GM12878 (cell line): ENCODE results near the gene NHS. TPM values are rescaled to one million over a fixed set of nuclear protein-coding genes. Genes with fewer than 3 reads are reported as not detected.

ENCODE experiments used
- ATAC-seq: fragments of 200-7000 bp; cut with Tn5 transposase; 3 replicates; pipeline ENCODE4 v1.9.1; 2020; ENCODE audit warnings: mild to moderate bottlenecking, moderate library complexity
- BruUV-seq: library from RNA; stranded (reverse); fragments of 400-500 nt; replicated peaks from 2 replicates; lab custom pipeline; 2021; lab: Mats Ljungman, UMichigan
- CTCF ChIA-PET: fragments of 300-600 bp; sonication (Branson Sonifier 250); formaldehyde crosslinking; extraction: SDS; loops from one replicate; lab custom pipeline; 2021; ENCODE audit warnings: inconsistent platforms; lab: Yijun Ruan, JAX
- POLR2A ChIA-PET: fragments of 350-600 bp; formaldehyde crosslinking; extraction: SDS; loops from one replicate; lab custom pipeline; 2021; ENCODE audit warnings: inconsistent platforms; lab: Charles Lee
- RAD21 ChIA-PET: fragments of 300-600 bp; sonication (Branson Sonifier 250); formaldehyde crosslinking; loops from one replicate; lab custom pipeline; 2023; ENCODE audit warnings: antibody characterized with exemption; ENCODE audit not compliant: unreplicated experiment; lab: Charles Lee
- SMC1A ChIA-PET: fragments of 300-600 bp; sonication (Branson Sonifier 250); formaldehyde crosslinking; loops from one replicate; lab custom pipeline; 2023; ENCODE audit not compliant: unreplicated experiment, uncharacterized antibody; lab: Charles Lee
- DNase-seq: peaks from one replicate; pipeline ENCODE4 v3.0.0-alpha.2; 2011; ENCODE audit warnings: low read depth, low spot score
- FAIRE-seq: peaks from 3 replicates; lab custom pipeline; 2011; peaks lifted over from hg19 to GRCh38; lab: Jason Lieb, UNC
- H2AFZ ChIP-seq: 2 replicates; pipeline ENCODE4 v1.6.0; 2011; ENCODE audit warnings: low read depth, low read length, control low read depth; ENCODE audit not compliant: control insufficient read depth
- H3K27ac ChIP-seq: 2 replicates; pipeline ENCODE4 v1.5.1; 2011; ENCODE audit warnings: control low read depth; ENCODE audit not compliant: control insufficient read depth, insufficient read depth
- H3K27me3 ChIP-seq, 2 experiments: replicated peaks in 1 of 2; 2 replicates each; pipeline versions ENCODE4 v1.6.0 to v1.6.1; 2011; ENCODE audit warnings: low read length in 1 of 2; ENCODE audit not compliant: control insufficient read depth in 2 of 2, insufficient read depth in 2 of 2
- H3K36me3 ChIP-seq, 2 experiments: 2 replicates each; pipeline ENCODE4 v1.5.1; 2011; ENCODE audit warnings: low read length in 1 of 2; ENCODE audit not compliant: control insufficient read depth in 2 of 2, insufficient read depth in 2 of 2
- H3K4me1 ChIP-seq: 2 replicates; pipeline ENCODE4 v1.6.1; 2011; ENCODE audit warnings: mild to moderate bottlenecking, low read length, moderate library complexity, mixed read lengths; ENCODE audit not compliant: control insufficient read depth, insufficient read depth
- H3K4me2 ChIP-seq: 2 replicates; pipeline ENCODE4 v1.6.0; 2011; ENCODE audit warnings: control low read depth; ENCODE audit not compliant: control insufficient read depth, insufficient read depth
- H3K4me3 ChIP-seq: fragments of 200-600 bp; sonication (generic); 2 replicates; pipeline ENCODE4 v1.5.1; 2016
- H3K79me2 ChIP-seq: 2 replicates; pipeline ENCODE4 v1.6.0; 2011; ENCODE audit warnings: low read length; ENCODE audit not compliant: control insufficient read depth, insufficient read depth
- H3K9ac ChIP-seq: 2 replicates; pipeline ENCODE4 v1.8.0; 2011; ENCODE audit warnings: low read length, control low read depth, mixed read lengths; ENCODE audit not compliant: control insufficient read depth, insufficient read depth
- H3K9me3 ChIP-seq: replicated peaks from 3 replicates; pipeline ENCODE4 v1.5.1; 2011; ENCODE audit warnings: mild to moderate bottlenecking, low read length; ENCODE audit not compliant: control insufficient read depth, insufficient read depth
- H4K20me1 ChIP-seq: 2 replicates; pipeline ENCODE4 v1.6.0; 2011; ENCODE audit not compliant: control insufficient read depth, insufficient read depth
- CBX3 ChIP-seq: fragments of 200-600 bp; sonication (generic); IDR thresholded peaks from 2 replicates; pipeline ENCODE4 v1.6.1; 2016; ENCODE audit warnings: low read depth, borderline replicate concordance
- CREB1 ChIP-seq: IDR thresholded peaks from 2 replicates; pipeline ENCODE4 v1.6.1; 2012; ENCODE audit warnings: low read depth, mild to moderate bottlenecking, inconsistent platforms
- DPF2 ChIP-seq: fragments of 450-650 bp; IDR thresholded peaks from 2 replicates; pipeline ENCODE4 v1.6.1; 2017; ENCODE audit warnings: mild to moderate bottlenecking
- ELK1 ChIP-seq: IDR thresholded peaks from 2 replicates; pipeline ENCODE4 v1.6.1; 2012; ENCODE audit warnings: low read depth, low read length, improper control_type of control experiment
- GABPA ChIP-seq: IDR thresholded peaks from 2 replicates; pipeline ENCODE4 v1.6.1; 2014; ENCODE audit warnings: antibody characterized with exemption, low read depth, mild to moderate bottlenecking, inconsistent platforms
- MEF2A ChIP-seq: IDR thresholded peaks from 2 replicates; pipeline ENCODE4 v1.6.1; 2011; ENCODE audit warnings: low read depth, mild to moderate bottlenecking, low read length, moderate library complexity; ENCODE audit not compliant: insufficient read depth
- MEF2B ChIP-seq: fragments of 450-650 bp; IDR thresholded peaks from 2 replicates; pipeline ENCODE4 v1.6.1; 2018; ENCODE audit warnings: mild to moderate bottlenecking, moderate library complexity; ENCODE audit not compliant: partially characterized antibody, poor library complexity, severe bottlenecking
- RBBP5 ChIP-seq: fragments of 200-600 bp; sonication (generic); conservative IDR thresholded peaks from 2 replicates; pipeline ENCODE4 v1.6.1; 2016
- SMAD1 ChIP-seq: fragments of 450-650 bp; IDR thresholded peaks from 2 replicates; pipeline ENCODE4 v1.6.1; 2018; ENCODE audit warnings: mild to moderate bottlenecking, low read depth; ENCODE audit not compliant: partially characterized antibody
- SRF ChIP-seq, 2 experiments: IDR thresholded peaks; 2 replicates each; pipeline ENCODE4 v1.6.1; 2011; ENCODE audit warnings: low read depth in 2 of 2, low read length in 2 of 2, mild to moderate bottlenecking in 1 of 2, moderate library complexity in 1 of 2
- ZBTB4 ChIP-seq: fragments of 450-650 bp; formaldehyde crosslinking; IDR thresholded peaks from 2 replicates; pipeline ENCODE4 v1.4.0; 2022; ENCODE audit warnings: mild to moderate bottlenecking, moderate library complexity
- WGBS: methylation state at CpG from one replicate; pipeline ENCODE4 v1.1.6; 2016; ENCODE audit warnings: low lambda C conversion rate; ENCODE audit not compliant: insufficient replicate concordance, insufficient coverage; ENCODE audit errors: missing lambda C conversion rate; 5-methylcytosine and 5-hydroxymethylcytosine counted together
- in situ Hi-C: fragments of 300-500 bp; cut with MboI; formaldehyde crosslinking; loops from 9 replicates; pipeline ENCODE4 v1.14.3; 2018; ENCODE audit warnings: mixed read lengths
- intact Hi-C: fragments of 100-400 bp; cut with micrococcal nuclease; formaldehyde crosslinking; loops from one replicate; pipeline ENCODE4 v1.14.2; 2022; ENCODE audit not compliant: unreplicated experiment
- polyA plus RNA-seq, 11 experiments: library from polyadenylated mRNA; depleted of rRNA in 4 of 11; unstranded in 6 of 11; stranded (reverse) in 5 of 11; fragments of >200 nt; fragmentation: Nextera tagmentation in 4 of 11; fragmentation: Illumina TruSeq in 1 of 11; extraction: Ambion mirVana in 4 of 11; extraction: Trizol in 1 of 11; gene quantifications; 1 replicate in 1 of 11; 2 replicates in 10 of 11; pipeline versions ENCODE4 v1.2.1 to v1.2.3, GENCODE V29; 2011 to 2016; ENCODE audit warnings: inconsistent platforms in 2 of 11, missing spikeins in 2 of 11, low read depth in 1 of 11
- total RNA-seq, 4 experiments: library from RNA; depleted of rRNA in 3 of 4; stranded (reverse); fragments of >200 nt in 3 of 4; fragmentation: Illumina TruSeq in 1 of 4; extraction: Trizol in 1 of 4; gene quantifications; 2 replicates each; pipeline versions ENCODE4 v1.2.1 to v1.2.3, GENCODE V29; 2013 to 2021

The NHS gene
- total and polyA plus RNA-seq, 10 of the 15 experiments (the other 5 are each of a cell fraction or from before 2014, with no cell fraction given) = under 0.01 to 0.07 (median 0.03) TPM; not detected in 7

GRCh38 chrX:17542123-17542522 is 167.1 kb downstream of the NHS start:
- Histone ChIP-seq H3K4me2 (no peak overlapping the region), H3K27ac (no peak overlapping the region), H3K9ac (no peak overlapping the region), H3K27me3 (no peaks in the 10 kb centered on the region; a peak in 1 of 4 replicates), H3K4me3 (no peak overlapping the region), H2AFZ (no peak overlapping the region), H3K4me1 (no peaks in the 10 kb centered on the region), H4K20me1 (no peaks in the 10 kb centered on the region), H3K36me3 (no peaks in the 10 kb centered on the region), H3K79me2 (no peaks in the 10 kb centered on the region), H3K9me3 (no peaks in the 10 kb centered on the region; the same call in 2 of the 3 replicates)
- intact Hi-C loops = no loop called here
- in situ Hi-C loops = no loop called here
- ChIA-PET CTCF (no interaction called here), SMC1A (no interaction called here), RAD21 (no interaction called here), POLR2A (interaction anchor here (0.7 kb wide), 1 partner anchor 191 kb away, joined by 3 read pairs; no protein-coding TSS in a partner anchor)
- TF ChIP-seq SMAD1 (no peak), DPF2 (no peak), CREB1 (no peak), MEF2B (no peak), ELK1 (no peak), MEF2A (no peak), RBBP5 (no peak), ZBTB4 (CRISPR knock-in tag) (no peak), GABPA (no peak), SRF (IDR thresholded peaks at IDR 0.05; ENCODE audit: low read depth in 2 of 2, low read length in 2 of 2) (no peak), CBX3 (no peak)
- FAIRE-seq (no peak), DNase-seq (no peak), ATAC-seq (no peak)
- no TSS peak for BruUV-seq
- 24% methylated on average over 3 of the region's 3 CpGs for WGBS
